Stimulated activated CD4-positive, alpha-beta T cell treated with anti-CD3 and anti-CD28 coated beads, Interleukin-15, amount 100 ng/mL, for 24 hours (primary cell): ENCODE data around the gene EPS8L1.
"Not testable (repeated sequence)": the region's sequence is repeated elsewhere in the genome, so short reads cannot be mapped to it uniquely, and the experiment has no call there.

Experiments used
- DNase-seq: peaks from one replicate; pipeline ENCODE4 v3.0.0-alpha.2; 2020

The EPS8L1 gene

GRCh38 chr19:55096061-55096701 is 20.5 kb downstream of the EPS8L1 start:
- no peak for DNase-seq

DNA sequence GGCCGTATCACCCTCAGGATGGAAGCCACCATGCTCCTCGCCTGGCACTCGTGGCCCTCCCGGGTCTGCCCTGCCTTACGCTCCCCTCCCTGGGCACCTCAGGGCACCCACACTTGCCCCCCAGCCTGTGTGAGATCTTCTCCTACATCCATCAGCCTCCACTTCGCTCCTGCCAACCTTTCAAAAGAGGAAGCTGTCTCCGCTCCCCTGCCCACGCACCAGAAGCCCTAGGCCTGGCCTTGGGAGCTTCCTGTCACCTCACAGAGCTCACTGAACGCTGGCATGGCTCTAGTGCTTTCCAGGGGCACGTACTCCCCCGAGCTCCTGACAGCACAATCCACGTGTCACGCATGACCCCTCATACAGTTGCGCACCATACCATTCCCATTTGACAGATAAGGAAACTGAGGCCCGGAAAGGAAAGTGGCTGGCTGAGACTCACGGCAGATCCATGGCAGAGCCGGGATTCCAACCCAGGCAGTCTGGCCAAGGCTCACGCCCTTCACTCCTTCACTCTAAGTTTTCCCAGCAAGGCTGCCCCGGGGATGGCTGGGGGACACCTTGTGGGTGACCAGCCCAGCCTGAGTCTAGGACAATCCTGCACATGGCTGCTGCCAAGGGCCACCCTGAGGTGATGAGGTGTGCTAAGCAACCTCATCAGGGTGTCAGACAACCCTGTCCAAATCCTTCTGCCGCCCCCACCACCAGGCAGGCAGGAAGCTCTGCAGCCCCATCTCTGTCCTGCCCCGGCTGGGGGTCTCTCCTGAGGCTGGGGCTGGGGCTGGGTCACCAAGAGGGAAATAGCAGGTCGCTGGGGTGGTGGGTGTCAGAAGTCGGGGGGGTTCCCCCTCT is 22.4 kb downstream of the EPS8L1 start:
- no peak for DNase-seq

DNA sequence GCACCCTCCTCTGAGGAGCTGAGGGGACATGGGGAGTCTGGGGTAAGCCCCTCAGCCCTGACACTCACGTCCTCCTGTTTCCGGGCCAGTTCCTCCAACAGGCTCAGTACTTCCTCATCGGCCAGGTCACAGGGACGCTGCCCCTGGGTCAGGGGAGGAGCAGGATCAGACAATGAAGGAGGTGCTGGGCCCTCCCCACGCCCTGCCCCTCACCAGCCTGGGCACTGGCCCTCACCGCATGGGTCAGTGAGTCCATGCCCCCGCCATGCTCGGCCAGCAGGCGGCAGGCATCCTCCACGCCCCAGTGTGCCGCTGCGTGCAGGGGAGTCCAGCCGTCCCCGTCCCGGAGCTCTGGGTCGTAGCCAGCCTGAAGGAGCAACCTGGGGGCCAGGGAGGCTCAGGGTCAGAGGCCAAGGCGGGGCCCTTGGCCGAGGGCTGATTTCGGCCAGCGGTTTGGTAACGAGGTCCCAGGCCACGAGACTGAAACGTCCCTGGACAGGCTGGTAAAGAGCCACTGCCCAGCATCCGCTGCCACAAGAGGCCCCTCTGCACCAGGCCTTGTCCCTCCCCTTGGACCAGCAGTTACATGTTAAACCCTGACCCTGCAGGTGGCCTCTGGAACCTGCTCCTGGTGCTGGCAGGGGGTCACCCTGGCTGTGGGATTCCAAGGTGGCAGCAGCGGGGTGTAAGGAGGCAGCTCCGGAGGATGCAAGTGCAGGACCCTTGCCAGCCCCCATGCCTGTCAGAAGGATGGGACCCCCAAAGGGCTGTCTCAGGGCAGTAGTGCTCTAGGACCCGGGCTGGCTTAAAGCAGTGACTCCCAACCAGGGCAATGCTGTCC is 23.3 kb downstream of the EPS8L1 start:
- no peak for DNase-seq

DNA sequence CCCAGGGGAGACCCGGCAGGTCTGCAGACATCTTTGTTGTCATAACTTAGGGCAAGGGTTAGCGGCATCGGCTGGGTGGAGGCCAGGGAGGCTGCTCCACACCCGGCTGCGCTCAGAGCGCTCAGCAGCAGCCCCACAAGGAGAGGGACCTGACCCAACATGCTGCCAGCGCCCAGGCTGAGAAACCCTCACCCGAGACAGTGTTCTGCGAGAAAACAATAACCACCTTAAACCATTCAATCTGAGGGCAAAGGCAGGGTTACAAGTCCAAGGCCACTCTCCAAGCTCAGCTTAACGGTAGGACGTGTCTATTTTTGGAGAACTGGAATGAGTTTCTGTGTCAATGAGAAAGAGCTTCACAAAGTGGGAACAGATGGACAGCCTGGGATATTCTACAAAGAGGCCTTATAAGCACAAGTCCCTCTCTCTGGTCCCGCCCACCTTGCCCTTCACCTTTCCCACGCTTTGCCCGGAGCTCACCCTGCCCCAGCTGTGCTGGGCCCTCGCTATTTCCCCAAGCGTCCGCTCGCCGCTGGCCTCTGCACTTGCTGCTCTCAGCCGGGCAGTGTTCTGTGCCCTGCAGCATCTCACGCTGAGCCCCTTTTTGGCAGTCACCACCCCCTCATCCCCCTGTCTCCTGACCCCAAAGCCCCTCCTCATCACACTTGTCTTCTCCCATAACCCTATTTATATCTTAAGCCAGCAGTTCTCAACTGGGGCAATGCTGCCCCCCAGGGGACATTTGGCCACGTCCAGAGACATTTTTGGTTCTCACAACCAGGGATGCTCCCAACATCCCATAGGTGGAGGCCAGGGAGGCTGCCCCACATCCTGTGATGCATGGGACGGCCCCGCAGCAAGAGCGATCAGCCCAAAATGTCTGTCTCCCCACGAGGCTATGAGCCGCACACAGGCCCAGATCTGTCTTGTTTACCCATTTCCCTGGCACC is 24.2 kb downstream of the EPS8L1 start:
- DNase-seq, result no peak

- DNase-seq, result no peak
Observed at GRCh38 chr19:55101261-55101660, 25.6 kb downstream of the EPS8L1 start.

DNA sequence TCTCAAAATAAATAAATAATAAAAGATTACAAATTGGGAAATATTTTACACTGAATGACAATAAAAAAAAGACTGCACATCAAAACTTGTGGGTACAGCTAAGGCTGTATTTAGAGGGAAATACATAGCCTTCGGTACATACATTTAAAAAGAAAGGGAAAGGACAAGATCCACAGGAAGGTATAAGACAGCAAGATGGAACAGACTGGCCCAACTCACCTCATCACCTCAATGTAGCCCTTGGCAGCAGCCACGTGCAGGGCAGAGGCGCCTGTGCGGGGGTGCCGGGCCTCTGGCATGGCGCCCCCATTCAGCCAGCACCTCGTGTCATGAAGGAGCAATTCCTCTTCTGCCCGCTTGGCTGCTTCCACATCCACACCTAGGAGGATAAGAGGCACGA is 27.5 kb downstream of the EPS8L1 start:
- no peak for DNase-seq

DNA sequence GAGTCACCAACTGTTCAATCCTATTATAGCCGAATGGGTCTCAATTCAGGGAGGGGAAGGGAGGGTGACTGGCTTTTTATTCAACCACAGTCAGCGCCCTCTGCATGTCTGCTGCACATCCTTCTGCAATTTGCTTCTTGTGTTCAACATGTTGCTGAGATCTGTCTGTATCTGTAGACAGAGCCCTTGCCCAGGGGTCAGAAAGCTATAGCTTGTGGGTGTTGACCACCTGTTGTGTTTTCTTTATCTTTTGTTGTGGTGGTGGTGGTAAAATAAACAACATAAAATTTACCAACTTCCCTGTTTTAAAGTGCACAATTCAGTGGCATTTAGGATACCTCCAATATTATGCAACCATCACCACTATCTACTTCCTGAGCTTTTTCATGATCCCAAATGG is 29.6 kb downstream of the EPS8L1 start:
- DNase-seq, result no peak

- no peak for DNase-seq
Observed at GRCh38 chr19:55106591-55106990, 30.9 kb downstream of the EPS8L1 start.

DNA sequence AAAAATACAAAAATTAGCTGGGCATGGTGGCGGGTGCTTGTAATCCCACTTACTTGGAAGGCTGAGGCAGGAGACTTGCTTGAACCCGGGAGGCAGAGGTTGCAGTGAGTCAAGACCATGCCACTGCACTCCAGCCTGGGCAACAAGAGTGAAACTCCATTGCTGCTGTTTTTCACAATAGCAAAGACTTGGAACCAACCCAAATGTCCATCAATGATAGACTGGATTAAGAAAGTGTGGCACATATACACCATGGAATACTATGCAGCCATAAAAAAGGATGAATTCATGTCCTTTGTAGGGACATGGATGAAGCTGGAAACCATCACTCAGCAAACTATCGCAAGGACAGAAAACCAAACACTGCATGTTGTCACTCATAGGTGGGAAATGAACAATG is 31.6 kb downstream of the EPS8L1 start:
- DNase-seq, result not testable (repeated sequence)

- no peak for DNase-seq
Observed at GRCh38 chr19:55109527-55110291, 34.0 kb downstream of the EPS8L1 start.

DNA sequence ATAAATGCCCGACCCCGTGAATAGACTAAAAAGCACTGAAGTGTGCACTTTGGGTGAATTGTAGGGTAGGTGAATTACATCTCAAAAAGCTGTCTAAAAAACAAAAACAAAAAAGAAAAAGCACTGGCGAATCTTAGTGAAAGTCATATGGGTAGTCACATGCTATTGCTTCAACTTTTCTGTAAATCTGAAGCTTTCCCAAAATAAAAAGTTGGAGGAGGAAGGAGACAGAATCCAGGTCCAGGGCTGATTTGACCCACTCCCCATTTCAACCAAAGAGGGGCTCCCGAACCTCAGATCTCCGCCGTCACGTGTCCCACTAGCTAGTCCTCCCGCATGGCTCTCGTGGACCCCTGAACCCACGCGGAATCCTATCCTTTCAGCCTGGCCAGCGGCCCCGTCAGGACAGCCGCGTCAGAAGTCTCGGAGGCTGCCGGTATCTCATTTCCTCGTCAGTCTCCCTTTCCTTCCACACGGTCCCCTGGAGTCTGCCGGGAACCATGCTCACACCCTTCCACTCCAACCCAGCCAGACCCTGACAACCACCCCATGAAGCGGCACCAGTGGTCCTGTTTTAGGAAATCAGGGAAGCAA is 35.7 kb downstream of the EPS8L1 start:
- no peak for DNase-seq

GRCh38 chr19:55112246-55112776 is 36.6 kb downstream of the EPS8L1 start:
- DNase-seq, result no peak

GRCh38 chr19:55112777-55113569 is 37.3 kb downstream of the EPS8L1 start:
- no peak for DNase-seq

- DNase-seq, result no peak
Observed at GRCh38 chr19:55113570-55114039, 37.9 kb downstream of the EPS8L1 start.

- no peak for DNase-seq
Observed at GRCh38 chr19:55114566-55115145, 39.0 kb downstream of the EPS8L1 start.

GRCh38 chr19:55115446-55116065 is 39.9 kb downstream of the EPS8L1 start:
- DNase-seq, result peak; percentile 76

- DNase-seq, result peak; percentile 78
Observed at GRCh38 chr19:55116232-55116858, 40.7 kb downstream of the EPS8L1 start.
